Measurements from ENCODE around the gene LZIC.

Gene LZIC

DNA sequence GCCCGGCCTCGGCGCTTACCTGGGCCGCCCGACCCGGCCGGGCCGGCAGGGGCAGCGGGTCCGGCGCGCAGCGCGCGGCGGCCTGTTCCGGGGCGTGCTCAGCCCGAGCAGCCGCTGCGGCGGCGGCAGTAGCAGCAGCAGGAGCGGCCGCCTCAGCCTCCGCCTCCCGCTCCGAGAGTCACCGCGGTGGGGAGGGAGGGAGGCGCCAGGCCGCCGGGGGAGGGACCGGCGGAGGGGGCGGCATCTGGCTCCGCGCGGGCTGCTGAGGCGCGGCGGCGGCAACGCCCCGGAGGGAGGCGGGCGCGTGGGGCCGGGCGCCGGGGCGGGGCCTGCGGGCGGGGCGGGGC, 33.1 kb downstream of the LZIC start, which contains the start of gene CTNNBIP1:
CTNNBIP1 (minus strand) TSS at position 194 of the 347 bp plus-strand sequence. CDS start 38,205 bp downstream, outside the sequence.
- no peak for FAIRE-seq

DNA sequence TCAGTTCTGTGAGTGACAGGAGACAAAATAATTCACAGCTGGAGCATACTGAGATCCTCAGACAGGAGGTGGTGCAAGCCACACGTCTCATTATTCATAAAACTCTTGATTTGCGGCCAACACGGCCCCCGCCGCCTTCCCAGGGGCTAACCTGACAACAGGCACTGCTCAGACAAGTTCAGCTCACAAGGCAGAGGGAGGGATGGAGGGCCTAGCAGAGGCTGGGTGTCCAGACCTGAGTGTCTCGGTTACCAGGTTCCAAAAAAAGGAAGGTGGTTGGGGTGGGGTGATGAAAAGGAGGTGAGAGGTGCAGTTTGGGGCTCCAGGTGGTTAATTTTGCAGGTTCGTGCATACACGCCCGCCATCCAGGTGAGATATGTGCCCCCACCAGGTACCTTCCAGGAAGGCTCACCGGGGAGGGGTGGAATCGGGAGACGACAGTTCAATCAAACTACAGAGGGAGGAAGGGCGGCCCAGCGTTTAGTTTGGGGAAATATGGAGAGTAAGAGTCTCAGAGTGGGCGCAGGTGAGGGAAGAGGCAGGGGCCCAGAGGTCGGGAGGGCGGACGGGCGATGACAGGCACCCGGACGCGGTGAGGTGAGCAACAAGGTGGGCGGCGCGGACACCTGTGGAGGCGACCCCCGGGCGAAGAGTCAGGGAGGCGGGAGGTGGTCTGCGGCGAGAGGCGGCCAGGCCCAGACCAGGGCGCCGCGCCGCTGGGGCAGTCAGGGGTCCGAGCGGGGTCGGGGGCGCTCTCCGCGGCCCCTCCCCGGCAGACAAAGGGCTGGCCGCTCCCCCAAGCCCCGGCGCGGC, 33.8 kb downstream of the LZIC start:
- no peak for FAIRE-seq

DNA sequence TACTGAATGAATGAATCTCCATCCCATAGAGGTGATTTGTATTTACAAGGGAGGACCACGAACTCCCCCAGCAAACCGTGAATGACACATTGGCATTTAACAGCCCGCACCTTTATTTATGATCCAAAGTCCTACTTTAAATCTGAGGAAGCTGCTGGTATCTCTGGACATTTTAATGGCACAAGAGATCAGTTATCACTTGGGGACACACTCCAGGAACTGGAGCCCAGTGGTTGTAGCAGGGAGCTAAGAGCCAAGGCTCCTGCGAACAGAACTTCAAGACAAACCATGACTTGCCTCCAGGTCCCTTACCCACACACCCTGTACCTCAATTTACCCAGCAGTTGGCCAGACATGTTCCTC, 34.3 kb downstream of the LZIC start:
- FAIRE-seq: no peak

DNA sequence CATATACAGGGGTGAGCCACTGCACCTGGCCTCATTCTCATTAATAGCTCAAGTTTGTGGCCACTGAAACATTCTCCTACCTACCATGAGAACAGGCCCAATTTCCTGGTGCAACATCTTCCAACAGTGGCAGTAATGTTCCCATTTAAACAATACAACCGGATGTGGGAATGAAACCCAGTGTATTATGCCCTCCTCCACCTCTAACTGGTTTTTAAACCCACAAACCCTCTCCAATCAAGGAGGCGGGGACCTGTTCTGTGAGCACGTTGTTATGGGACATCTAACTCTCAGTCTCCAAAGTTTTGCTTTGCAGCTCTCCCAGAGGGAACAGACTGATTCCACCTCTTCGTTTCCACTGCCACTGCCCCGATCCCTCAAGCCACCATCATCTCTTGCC, 35.8 kb downstream of the LZIC start:
- FAIRE-seq: no peak

DNA sequence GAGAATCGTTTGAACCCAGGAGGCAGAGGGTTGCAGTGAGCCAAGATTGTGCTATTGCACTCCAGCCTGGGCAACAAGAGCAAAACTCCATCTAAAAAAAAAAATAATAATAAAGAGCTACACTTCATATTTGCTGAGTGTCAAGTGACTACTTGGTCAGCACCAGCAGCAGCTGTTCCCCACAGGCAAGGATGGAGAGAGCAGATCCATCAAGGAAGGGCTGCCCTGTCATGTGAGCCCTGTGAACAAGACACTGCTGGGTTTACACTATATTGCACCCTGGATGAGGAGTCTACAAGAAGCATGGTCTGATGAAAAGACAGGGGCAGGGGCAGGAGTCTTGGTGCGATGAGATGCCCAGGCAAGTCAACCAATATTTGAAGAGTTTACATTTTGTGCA, 36.7 kb downstream of the LZIC start:
- FAIRE-seq: no peak

DNA sequence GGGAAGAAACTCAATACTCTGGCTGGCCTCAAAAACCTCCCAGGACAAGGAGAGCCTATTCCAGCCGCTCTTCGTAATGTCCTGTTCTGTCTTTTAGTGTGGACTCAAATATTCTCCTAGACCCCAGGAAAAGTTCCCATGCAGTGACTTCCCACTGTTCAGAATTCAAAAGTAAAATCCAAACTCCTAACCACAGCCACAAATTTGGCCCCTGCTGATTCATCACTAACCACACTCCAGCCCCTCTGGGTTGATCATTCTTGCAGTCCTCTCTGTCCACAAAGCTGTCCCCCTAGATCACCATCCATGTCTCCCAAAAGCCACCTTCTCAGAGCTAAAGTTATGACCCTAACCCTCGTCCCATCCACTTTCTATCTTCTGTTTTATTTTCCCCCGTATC, 38.2 kb downstream of the LZIC start:
- no peak for FAIRE-seq

DNA sequence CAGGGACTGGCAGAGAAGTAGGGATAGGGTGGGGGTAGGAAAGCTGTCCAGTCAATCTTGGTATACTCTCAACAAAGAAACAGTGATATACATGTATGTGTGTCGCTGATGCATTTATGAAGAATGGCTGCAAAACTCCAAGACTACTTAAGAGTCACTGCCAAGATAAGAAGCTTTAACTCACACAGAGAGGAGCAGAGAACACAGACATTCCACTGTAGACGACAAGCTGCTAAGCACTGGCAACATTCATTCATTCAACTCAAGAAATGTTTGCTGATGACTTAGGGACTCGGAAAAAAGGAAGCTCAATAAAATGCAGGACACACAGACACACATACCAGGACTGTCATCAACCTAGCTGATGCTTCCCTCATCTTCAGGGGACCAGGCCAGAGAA, 38.6 kb downstream of the LZIC start:
- FAIRE-seq: no peak

DNA sequence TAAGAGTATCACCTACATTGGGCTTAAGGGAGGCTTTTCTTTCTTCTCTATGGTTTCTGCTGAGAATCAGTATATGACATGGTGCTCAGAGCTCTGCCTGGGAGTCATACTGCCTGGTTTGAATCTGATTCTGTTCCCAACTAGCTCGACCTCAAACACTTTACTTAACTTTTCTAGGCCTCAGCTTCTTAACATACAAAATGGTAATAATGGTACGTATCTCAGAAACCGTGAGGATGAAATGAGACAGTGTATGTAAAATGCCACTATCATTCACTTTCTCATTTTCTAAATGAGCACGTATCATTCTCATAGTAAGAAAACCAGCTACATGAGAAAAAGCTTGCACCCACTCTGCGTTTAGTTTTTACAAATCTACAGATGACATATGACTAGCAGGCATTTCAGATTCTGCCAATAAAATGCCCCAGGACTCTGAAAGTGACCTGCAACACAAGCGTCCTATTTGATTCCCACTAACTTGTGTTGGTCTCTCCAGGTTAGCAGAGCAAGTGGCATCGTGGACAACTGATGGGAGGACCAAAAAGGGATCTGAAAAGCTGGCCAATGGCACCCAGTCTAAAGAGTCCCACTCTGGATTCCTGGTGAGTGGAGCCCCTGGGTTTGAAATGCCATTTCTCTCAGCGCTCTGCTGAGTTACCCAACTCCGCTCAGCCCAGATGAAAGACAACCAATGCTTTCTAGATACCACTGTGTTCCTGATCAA, 39.2 kb downstream of the LZIC start:
- FAIRE-seq: no peak

DNA sequence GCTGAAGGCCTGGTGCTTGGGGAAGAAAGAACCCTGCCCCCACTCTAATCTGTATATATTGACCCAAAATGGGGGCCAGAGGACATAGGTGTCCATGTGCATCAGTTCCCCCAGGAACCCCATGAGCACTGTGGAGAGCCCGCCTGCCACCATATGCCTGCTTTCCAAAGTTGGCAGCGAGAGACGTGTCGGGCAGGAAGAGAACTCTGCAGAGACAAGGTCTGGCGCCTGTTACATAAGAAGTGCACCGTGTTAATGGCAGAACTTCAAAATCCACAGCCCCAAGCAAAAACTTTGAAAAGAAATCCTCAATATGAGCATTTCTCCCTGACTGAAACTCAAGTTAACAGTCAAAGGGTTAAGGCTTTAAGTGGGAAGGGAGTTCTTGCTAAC, 41.1 kb downstream of the LZIC start:
- no peak for FAIRE-seq

DNA sequence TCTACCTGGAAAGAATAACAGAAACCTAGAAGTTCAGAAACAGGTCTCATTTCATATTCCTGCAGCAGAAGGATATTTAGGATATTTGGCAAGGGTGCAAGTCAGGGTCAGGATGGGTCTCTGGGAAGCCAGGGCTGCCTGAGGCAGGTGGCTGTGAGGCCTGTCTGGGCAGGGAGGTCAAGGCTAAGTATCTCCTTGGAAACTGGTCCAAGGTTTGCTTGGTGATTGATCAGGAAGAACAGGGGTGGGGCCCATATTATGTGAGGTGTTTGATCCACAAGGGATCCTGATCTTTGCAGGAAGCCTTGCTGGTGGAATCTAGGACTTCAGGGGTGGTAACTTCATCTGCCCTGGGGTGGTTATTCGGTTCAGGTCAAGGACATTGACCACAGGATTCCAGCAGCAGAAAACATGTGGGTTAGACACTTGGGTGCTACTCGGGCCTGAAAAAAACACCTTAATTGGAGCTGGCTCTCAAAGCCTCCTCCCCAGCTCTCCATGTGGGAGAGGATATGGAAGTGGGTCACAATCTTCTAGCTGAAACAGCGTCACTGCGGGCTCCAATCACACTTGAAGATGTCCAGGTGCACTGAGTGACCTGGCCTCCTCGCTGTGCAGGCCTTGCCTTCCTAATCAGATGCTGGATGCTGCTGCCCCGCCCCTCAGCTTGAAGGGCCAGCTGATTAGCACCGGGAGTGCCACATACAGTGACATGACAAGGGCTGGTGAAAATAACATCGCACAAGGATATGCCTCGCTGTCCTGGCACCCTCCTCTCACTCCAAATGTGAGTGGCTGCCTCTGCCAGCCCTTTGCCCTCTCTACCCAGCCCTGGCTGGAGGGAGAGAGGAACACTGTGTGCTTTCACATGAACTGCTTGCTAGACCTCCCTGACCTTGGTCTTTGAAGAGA, 41.8 kb downstream of the LZIC start:
- no peak for FAIRE-seq

DNA sequence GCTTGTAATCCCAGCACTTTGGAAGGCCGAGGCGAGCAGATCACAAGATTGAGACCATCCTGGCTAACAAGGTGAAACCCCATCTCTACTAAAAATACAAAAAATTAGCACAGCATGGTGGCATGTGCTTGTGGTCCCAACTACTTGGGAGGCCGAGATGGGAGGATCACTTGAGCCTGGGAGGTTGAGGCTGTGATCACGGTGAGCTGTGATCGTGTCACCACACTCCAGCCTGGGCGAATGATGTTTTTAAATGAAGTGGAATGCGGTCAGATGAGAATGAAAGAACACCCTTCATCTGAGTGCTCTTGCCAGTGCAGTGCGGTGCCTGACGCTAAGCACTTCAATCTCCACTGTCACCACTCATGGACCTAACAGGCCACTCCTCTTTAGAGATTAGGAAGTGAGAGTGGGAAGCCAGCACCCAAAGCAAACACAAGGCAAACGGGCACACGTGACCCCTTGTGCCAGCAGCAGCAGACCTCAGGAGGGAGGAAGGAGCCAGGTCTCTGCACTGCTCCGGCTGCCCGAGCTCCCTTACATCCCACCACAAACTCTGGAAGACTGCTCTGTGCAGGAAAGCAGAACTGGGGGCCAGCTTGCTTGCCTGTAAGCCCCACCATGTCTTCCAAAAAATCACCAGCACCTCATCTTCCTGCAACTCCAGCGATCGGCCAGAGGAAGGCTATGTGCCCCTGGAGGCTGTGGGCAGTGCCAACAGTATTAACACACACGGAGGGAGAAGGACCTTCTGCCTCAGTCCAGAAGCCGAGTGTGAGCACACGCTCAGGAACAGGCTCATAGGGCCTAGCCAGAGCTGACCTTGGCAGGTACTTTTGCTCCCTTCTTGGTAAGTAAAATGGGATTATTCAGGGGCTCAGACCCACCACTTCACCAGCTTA, 42.8 kb downstream of the LZIC start:
- no peak for FAIRE-seq

DNA sequence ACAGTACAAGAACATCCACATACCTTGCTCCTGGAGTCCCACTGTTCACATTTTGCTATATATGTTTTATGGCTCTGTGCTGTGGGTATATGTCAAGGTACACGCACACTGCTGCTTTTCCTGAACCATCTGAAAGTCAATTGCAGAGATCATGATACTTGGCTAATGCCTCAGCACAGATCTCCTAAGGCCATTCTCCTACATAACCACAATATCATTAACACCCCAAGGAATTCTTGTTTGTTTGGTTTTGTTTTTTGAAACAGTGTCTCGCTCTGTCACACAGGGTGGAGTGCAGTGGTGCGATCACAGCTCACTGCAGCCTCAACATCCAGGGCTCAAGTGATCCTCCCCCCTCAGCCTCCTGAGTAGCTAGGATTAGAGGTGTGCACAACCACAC, 49.1 kb downstream of the LZIC start:
- FAIRE-seq: no peak

DNA sequence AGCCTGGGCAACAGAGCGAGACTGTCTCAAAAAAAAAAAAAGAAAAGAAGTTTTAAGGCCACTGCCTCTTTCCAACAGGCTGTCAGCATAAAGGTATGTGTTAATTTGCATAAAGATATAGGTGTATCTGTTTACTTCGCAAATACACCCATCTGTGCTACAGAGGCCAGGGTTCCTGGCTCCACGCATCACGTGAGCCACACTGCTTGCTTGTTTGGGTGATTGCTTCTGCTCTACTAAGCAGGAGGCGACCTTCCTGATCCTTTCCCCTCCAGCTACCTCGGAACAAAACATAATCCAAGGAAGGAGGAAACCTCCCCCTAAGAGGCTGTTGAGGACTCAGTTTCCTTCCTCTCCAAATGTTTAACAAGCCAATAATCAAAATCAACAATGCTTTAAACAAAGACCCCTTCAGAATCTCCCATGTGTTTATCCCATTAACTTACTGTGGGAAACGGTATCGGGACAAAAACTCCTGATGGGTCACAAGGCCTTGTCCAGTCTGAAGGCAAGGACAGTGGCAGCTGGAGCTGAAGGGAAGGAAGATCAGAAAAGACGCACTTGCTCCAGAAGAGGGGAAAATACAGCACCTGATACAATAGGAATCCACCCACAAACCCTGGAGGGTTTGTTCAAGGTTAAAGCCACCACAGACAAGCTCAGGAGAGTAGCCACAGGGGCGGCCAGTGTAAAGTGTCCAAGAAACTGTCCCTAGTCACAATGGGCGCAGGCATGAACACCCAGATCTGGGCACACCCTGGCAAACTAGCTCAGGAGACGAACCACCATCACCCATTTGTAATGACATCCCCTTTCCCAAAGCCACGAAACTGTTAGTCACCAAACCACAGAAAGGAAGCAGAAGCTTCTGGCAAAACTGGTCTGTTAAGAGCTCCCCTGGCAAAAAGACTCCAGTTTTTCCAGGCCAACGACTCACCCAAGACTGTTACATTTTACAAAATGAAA, 50.3 kb downstream of the LZIC start:
- FAIRE-seq: no peak

DNA sequence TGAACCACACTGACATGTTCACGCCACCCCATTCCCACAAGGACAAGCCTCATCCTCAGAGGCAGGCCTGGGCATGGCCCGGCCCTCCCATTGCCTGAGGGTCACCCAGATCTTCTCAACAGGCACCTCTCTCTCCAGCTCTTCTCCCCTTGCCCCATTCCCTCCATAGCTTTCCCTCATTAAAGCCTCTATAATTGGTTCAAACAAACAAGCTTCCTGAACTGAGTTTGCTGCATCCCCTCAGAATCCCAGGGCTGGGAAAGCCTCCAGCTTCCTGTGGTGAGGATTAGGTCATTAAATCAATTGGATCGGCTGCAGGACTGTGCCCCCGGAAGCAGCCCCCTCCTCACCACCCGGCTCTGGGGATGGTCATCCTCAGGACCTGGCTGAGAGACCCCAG, 52.0 kb downstream of the LZIC start:
- no peak for FAIRE-seq

DNA sequence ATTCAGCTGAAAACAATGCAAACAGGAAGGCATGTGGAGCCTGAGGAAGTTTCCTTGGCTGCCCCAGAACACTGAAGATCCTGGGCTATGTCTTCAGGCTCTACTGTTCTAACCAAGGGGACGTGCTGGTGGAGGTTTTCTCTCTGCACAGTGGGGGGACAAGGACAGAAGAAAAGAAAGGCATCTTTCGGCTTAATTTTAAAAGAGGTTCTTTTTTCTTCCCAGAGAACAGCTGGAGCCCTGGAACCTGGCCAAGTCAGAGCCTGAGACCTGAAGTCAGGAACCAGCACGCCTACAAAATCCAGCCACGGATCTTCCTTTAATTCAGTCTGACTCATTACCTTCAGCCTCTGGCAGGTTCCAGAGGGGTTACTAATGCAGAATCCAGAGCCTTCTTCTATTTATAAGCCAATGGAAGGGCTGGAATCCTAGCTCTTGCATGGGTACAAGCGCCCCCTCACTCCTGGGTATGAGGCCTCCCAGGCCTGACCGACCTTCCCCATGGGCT, 52.9 kb downstream of the LZIC start:
- FAIRE-seq: no peak

DNA sequence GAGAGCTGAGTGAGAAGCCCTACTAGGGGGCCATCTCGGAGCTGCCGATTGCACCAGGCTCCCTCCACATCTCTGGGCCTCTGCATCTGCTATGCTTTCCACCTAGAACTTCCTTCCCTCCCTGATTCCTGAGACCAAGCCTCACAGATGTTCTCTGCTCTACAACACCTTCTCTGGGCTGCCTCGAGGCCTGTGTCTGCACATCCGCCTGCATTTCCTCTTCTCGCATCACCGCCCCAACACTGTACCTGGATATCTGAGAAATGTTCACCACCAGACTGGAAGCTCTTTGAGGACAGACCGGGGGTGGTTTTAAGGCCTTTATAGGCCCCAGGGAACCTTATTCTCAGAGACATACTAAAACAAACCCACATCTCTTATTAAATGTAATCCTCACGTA, 53.8 kb downstream of the LZIC start:
- FAIRE-seq: no peak

DNA sequence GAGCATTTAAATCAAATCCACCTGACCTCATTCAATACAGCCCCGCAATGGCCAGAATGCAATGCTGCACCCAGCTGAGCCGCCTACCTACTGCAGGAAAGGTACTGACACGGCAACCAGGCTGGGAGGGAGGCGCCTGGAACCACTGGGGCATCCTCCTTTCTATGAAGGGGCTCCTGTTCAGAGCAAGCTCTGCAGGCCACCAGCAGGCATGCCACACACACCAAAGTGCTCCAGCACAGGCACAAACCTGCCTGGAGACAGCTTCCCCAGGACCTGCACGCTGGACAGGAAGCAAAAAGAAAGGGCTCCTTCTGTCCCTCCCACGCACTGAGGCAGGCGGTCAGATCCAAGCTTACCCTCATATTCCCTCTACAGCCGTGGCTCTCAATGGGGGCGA, 54.3 kb downstream of the LZIC start:
- FAIRE-seq: no peak

DNA sequence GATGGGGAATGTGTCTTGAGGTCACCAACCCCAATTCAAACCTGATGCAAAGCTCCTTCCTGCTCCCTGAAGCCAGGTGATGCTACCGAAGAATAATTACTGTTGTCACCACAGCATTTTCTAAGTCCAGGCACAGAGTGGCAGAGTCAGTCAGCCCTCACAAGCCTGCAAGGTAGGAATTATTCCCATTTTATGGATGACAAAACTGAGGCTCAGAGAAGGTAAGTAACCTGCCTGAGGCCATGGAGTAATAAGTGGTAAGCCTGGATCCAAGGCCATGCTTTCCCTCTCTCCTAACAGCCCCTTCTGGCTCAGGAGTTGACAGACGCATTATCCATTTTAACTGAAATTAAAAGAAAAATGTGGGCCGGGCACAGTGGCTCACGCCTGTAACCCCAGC, 56.1 kb downstream of the LZIC start:
- FAIRE-seq: no peak

DNA sequence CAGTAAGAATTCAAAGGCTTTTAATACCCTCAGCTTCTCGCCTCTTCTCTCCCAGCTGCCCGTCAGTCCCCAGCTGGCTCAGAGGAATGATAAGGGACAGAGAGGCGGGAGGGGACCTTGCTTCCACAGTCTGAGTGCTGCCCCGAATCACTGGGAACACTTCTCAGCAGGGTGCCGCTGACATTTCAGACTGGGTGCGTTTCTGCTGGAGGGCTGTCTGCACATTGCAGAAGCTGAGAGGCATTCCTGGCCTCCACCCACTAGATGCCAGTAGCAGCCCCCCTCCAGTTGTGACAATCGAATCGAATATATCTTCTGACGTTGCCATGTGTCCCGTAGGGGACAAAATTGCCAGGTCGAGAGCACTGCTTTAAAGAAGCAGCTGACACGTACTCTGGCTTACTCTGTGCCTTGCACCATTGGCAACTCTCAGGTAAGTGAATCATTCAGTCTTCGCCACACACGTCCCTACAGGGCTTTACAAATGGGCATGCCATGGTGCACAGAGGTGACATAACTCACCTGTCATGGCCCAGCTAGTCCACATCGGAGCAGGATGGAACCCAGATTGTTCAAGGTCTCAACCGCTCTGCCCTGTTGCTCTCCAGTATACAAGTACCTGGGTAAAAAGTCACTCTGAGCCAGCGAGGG, 57.0 kb downstream of the LZIC start:
- no peak for FAIRE-seq

DNA sequence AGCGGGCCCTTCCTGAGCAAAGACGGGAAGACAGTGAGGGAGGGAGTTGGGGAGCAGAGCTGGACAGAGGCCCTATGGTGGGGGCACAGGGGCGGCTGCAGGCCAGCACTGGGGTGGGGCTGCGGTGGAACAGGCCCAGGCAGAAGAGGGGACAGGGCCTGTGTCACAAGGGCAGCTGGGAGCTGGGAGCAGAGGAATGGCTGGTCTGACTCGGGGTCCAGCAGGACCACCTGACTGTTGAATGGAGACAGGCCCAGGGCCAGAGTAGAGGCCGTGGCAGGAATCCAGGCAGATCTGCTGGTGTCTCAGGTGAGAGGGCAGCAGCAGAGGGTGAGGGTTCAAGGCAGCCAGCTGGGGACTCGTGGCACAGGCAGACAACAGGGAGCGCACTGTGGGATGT, 58.4 kb downstream of the LZIC start:
- FAIRE-seq: no peak
